Muscle layer of duodenum (tissue), 2 donors: Measurements from ENCODE around the gene NEUROD6.

ENCODE experiments used
- H3K27ac ChIP-seq: one replicate; pipeline ENCODE4 v1.7.0; 2013; ENCODE audit warnings: mild to moderate bottlenecking, low read length
- H3K27me3 ChIP-seq: one replicate; pipeline ENCODE4 v1.7.0; 2013; ENCODE audit warnings: low read depth, mild to moderate bottlenecking, control low read depth, low read length
- H3K36me3 ChIP-seq, 2 donors: one replicate each; pipeline ENCODE4 v1.7.0; 2013; ENCODE audit warnings: low read length in 2 of 2, control low read depth in 1 of 2, mild to moderate bottlenecking in 1 of 2; ENCODE audit not compliant: insufficient read depth in 2 of 2, control insufficient read depth in 1 of 2
- H3K4me1 ChIP-seq, 2 donors: one replicate each; pipeline ENCODE4 v1.7.0; 2013; ENCODE audit warnings: low read length in 2 of 2, mild to moderate bottlenecking in 2 of 2, control low read depth in 1 of 2, moderate library complexity in 1 of 2; ENCODE audit not compliant: insufficient read depth in 2 of 2, control insufficient read depth in 1 of 2
- H3K4me3 ChIP-seq, 2 donors: one replicate each; pipeline ENCODE4 v1.7.0; 2013; ENCODE audit warnings: low read length in 2 of 2, low read depth in 1 of 2, mild to moderate bottlenecking in 1 of 2
- H3K9me3 ChIP-seq, 2 donors: one replicate each; pipeline ENCODE4 v1.7.0; 2013; ENCODE audit warnings: low read length in 2 of 2, control low read depth in 1 of 2, mild to moderate bottlenecking in 1 of 2; ENCODE audit not compliant: control insufficient read depth in 1 of 2
- donor health status: healthy.

The NEUROD6 gene

DNA sequence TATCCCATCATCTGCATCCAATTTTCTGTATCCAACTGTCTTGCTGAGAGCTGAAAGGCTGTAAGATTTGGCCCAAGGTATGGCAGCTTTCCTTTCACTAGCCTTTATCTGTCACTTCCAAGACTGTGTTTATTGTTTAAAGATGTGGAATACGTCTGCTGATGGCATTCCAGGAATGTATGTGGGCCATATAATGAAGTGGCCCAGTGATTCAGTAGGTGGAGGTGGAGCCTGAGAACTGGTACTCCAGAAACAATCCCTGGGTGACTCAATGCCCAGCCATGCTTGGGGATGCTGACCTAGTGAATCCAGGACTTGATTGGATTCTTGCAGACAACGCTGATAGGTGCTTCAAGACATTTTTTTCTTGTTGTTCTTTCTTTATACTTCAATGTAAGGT is 13.5 kb downstream of the NEUROD6 start:
- Histone ChIP-seq H3K4me3 (no peak overlapping the region), H3K27ac (no peak overlapping the region), H3K36me3 (no peaks in the 10 kb centered on the region), H3K9me3 (no peaks in the 10 kb centered on the region), H3K27me3 (no peaks in the 10 kb centered on the region), H3K4me1 (no peaks in the 10 kb centered on the region)

DNA sequence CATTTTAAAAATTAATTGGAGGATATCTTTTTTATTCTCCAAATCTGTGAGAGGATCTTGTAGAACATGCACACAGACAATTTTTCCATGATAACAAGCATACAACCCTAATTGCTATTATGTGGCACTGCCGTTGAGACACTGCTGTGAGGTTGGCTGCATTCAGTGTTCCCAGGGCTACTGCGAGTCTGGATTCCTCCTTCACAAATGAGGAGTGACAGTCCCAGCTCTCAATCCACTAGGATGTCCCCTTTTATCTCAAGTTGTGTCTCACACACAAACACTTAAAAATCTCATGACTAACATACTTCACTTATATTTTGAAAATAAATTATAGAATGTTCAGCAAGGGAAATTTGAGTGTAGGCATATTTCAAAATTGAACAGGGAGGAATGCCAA is 14.1 kb downstream of the NEUROD6 start:
- no peak overlapping the region for H3K4me3 ChIP-seq
- no peaks in the 10 kb centered on the region for H3K4me1 ChIP-seq
- no peaks in the 10 kb centered on the region for H3K27me3 ChIP-seq
- no peaks in the 10 kb centered on the region for H3K9me3 ChIP-seq
- H3K27ac ChIP-seq, result no peak overlapping the region
- H3K36me3 ChIP-seq, result no peaks in the 10 kb centered on the region

DNA sequence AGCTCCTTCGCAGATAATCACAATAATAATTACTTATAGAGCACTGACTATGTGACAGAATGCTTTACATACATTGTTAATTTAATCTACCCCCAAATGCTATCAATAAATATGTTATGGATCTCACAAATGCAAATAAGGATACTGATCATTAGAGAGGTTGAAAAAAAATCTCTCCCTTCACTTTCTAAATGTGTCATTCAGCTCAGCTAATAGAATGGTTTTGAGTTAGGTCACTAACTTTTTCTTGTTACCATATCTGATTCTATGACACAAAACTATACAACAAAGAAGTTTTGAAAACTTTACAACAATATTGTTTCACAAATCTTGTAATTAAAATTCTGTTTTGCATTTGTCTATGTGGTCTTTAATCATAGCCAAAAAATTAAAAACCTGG is 17.4 kb downstream of the NEUROD6 start:
- Histone ChIP-seq H3K36me3 (no peaks in the 10 kb centered on the region), H3K4me3 (no peak overlapping the region), H3K4me1 (no peaks in the 10 kb centered on the region), H3K27ac (no peak overlapping the region), H3K9me3 (no peaks in the 10 kb centered on the region), H3K27me3 (no peaks in the 10 kb centered on the region)

DNA sequence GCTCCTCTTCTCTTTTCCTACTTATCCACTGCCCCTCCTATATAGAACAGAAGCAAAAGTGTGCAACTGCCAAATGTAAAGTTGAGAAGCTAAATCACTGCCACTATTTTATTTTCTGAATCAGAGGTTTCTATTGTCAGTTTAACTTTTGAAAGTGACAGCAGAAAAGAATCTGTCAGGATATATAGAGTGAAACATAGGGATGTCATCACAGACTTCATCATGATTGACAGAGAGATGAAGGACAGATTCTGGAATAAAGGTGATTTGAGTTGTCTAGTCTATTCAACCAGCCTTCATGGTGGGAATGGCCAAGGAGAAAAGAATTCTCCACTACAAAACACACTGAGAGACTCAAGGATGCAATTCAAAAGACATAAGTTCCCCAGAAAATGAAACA is 19.9 kb downstream of the NEUROD6 start:
- Histone ChIP-seq H3K4me3 (no peak overlapping the region), H3K27ac (no peak overlapping the region), H3K36me3 (no peaks in the 10 kb centered on the region), H3K27me3 (no peaks in the 10 kb centered on the region), H3K4me1 (no peaks in the 10 kb centered on the region), H3K9me3 (no peaks in the 10 kb centered on the region)

DNA sequence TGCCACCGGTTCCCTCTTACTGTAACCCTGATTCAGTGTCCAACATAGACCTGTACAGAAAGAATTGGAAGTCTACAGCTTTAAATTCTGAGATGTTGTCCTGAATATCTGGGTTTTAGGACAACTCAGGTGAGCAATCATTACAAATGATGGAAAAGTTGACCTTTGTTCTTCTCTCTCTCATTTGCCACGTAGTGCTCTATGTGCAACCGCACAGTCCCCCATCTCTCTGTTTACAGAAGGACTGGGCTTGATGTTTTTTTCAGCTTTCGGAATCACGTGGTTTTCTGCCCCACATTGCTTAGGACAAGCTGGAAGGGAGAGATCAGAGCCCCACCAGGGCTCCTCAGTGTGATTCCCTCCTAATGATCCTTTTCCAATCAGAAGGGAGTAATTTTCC is 22.2 kb downstream of the NEUROD6 start:
- Histone ChIP-seq H3K36me3 (no peaks in the 10 kb centered on the region), H3K4me1 (no peaks in the 10 kb centered on the region), H3K27me3 (no peaks in the 10 kb centered on the region), H3K9me3 (no peaks in the 10 kb centered on the region), H3K4me3 (no peak overlapping the region), H3K27ac (no peak overlapping the region)

DNA sequence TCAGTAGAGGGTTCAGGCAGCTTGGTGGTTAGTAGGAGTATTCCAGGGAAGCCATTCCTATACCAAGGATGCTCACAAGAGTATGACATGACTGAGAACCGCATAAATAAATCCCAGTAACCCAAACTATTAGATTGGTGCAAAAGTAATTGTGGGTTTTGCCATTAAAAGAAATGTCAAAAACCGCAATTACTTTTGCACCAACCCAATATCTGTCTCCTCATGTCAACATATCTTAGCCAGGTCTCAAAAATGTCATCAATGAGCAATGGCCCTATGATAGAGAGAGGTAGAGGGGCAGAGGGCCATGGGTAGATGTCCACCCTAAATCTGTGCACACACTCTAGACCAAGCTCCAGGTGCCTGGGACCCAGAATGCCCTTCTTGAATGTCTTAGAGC is 23.6 kb downstream of the NEUROD6 start:
- Histone ChIP-seq H3K27ac (no peak overlapping the region), H3K36me3 (no peaks in the 10 kb centered on the region), H3K4me3 (no peak overlapping the region), H3K9me3 (no peaks in the 10 kb centered on the region), H3K4me1 (no peaks in the 10 kb centered on the region), H3K27me3 (no peaks in the 10 kb centered on the region)

DNA sequence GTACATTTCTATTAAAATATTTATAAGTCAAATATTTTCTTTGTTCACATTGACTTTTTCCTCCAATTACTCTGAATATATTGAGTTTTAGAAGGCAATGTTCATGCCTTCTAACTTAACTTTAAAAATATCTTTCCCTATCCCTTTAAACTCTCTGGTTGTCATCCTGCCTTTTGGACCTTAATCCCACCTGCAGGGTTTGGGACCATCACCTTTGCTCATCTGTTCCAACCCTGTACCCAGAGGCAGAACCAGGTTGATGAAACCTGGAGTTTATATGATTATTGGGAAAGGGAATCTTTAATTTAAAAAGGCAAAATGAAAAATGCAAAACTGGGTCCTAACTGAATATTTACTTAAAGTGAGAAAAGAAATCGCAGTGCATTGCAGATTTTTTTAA is 24.8 kb downstream of the NEUROD6 start:
- H3K4me3 ChIP-seq, result no peak overlapping the region
- H3K27ac ChIP-seq, result no peak overlapping the region
- no peaks in the 10 kb centered on the region for H3K27me3 ChIP-seq
- H3K36me3 ChIP-seq, result no peaks in the 10 kb centered on the region
- no peaks in the 10 kb centered on the region for H3K4me1 ChIP-seq
- H3K9me3 ChIP-seq, result no peaks in the 10 kb centered on the region

DNA sequence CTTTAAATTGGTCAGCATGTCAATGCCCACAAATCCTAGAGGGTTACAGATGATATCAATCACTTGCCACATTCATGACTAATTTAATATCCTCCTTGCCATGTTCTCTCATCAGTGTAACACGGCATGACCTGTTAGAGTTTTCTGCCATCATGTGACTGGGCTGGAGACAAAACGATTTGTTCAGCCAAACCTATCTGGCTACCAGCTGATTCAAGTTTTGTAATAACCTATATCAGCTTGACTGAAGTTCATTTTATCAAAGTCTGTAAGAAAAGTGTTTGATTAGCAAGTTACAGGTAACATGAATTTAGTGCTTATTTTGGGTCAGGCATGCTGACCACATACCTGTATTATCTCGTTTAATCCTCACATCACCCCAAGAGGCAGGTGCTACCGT is 25.7 kb downstream of the NEUROD6 start:
- no peaks in the 10 kb centered on the region for H3K9me3 ChIP-seq
- H3K27ac ChIP-seq, result no peak overlapping the region
- H3K36me3 ChIP-seq, result no peaks in the 10 kb centered on the region
- no peaks in the 10 kb centered on the region for H3K27me3 ChIP-seq
- no peak overlapping the region for H3K4me3 ChIP-seq
- H3K4me1 ChIP-seq, result no peaks in the 10 kb centered on the region

DNA sequence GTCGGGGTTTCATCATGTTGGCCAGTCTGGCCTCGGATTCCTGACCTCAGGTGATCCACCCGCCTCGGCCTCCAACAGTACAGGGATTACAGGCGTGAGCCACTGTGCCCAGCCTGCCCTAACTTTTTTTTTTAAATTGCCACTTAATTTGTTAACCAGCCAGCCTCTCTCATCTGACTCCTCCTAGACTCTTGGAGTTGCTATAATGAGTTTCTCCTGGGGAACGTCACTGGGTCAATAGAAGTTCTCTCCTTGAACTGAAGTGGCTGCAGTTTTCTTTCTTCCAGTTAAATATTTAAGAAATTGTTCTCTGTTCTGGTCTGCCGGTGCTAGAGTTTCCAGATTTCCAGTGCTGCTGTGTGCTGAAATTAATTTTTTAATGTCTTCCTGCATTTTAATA is 27.6 kb downstream of the NEUROD6 start:
- no peak overlapping the region for H3K4me3 ChIP-seq
- no peaks in the 10 kb centered on the region for H3K9me3 ChIP-seq
- no peaks in the 10 kb centered on the region for H3K27me3 ChIP-seq
- H3K27ac ChIP-seq, result no peak overlapping the region
- H3K36me3 ChIP-seq, result no peaks in the 10 kb centered on the region
- no peaks in the 10 kb centered on the region for H3K4me1 ChIP-seq

DNA sequence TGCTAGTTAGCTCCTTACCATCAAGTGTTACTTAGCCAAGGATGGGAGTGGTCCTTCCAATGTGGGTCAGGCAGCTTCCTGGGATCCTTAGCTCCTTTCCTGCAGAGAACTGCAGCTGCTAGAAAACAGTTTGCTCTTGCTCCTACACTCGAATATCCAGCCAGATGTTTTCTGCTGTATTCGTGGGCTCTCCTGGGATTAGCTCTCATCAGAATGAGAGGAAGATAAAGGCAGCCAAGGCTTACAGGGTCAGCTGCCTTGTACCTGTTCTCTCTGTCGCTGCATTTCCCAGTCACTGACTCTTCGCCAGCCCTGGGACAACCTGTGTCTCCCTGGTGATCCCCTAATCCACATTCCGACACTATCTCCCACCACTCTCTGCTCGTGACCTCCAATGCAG is 29.0 kb downstream of the NEUROD6 start:
- Histone ChIP-seq H3K4me3 (no peak overlapping the region), H3K9me3 (no peaks in the 10 kb centered on the region), H3K27ac (no peak overlapping the region), H3K36me3 (no peaks in the 10 kb centered on the region), H3K4me1 (no peaks in the 10 kb centered on the region), H3K27me3 (no peaks in the 10 kb centered on the region)

DNA sequence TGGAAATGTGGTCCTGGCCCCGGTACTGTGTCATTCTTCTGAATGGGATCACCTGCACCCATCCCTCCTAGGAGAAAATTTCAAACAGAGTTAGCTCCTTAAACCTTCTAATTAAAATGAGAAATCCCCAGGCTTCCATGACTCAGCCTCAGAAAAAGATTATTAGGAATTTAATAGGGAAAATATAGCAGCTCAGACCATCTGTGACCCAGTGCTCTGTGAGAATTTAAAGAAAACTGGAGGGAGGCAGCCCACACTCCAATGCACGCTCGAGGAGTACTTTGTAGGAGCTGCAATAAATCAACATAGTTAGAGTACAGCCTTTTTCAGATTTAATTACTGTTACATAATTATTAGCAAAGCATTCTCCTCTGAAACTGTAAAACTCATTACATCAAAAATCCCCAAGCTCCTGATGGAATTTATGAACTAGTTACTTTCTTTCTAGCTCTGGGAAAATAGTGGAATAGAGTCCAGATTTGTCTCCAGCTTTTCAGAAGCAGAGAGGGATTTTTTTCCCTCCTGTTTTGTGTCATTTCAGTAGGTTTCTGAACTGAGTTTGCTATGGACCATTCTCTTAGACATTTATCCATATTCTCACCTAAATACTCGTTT is 30.1 kb downstream of the NEUROD6 start:
- Histone ChIP-seq H3K4me3 (no peak overlapping the region), H3K27ac (no peak overlapping the region), H3K36me3 (no peaks in the 10 kb centered on the region), H3K27me3 (no peaks in the 10 kb centered on the region), H3K9me3 (no peaks in the 10 kb centered on the region), H3K4me1 (no peaks in the 10 kb centered on the region)

DNA sequence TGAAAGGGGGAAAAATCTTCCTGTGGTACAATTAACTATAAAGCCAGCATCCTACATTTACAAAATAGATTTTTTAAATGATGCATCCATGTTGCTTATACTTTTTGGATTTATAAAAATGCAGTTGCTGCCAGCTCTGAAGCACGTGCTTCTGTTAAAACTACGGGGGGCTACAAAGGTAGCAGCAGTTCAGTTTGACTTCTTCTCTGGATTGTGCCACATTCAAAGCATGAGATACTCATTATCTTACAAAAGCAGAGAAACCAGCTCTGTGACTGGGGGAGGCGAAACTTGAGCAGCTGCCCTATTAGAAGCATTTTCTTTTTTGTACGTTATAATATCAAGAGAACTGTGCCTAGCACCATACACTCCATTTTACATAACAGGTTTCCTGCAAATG is 31.1 kb downstream of the NEUROD6 start:
- no peak overlapping the region for H3K27ac ChIP-seq
- no peaks in the 10 kb centered on the region for H3K27me3 ChIP-seq
- no peaks in the 10 kb centered on the region for H3K4me1 ChIP-seq
- H3K36me3 ChIP-seq, result no peaks in the 10 kb centered on the region
- H3K9me3 ChIP-seq, result no peaks in the 10 kb centered on the region
- no peak overlapping the region for H3K4me3 ChIP-seq
